Posterior cingulate gyrus (tissue), 11 donors: Measurements from ENCODE around the gene HSD17B4.
"Not testable (repeated sequence)": the region's sequence is repeated elsewhere in the genome, so short reads cannot be mapped to it uniquely, and the experiment has no call there.

Experiments
- DNase-seq, 10 donors: peaks; one replicate each; pipeline versions ENCODE4 v3.0.0 to v3.0.0-alpha.2; 2020 to 2021; ENCODE audit warnings: mixed read lengths in 3 of 10
- intact Hi-C: fragments of 100-400 bp; cut with DNase I; formaldehyde crosslinking; loops from one replicate; pipeline ENCODE4 v1.15.1; 2023

HSD17B4 gene

DNA sequence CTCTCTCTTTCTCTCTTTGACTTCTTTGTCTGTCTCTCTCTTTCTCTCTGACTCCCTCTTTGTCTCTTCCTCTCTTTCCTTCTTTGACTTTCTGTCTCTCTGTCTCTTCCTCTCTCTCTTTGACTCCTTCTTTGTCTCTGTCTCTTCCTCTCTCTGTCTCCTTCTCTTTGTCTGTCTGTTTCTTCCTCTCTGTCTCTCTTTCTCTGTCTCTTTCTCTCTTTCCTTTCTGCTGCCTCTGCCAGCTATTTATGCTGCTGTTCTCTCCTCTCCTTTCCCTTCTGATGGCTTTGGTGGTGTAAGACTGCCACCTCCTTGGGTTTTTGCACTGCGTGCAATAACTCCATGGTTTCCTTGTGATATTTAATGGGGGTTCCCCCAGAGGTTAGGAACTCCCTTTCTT, 24.1 kb upstream of the HSD17B4 start:
- intact Hi-C loops, DNase-seq: not testable (repeated sequence)

DNA sequence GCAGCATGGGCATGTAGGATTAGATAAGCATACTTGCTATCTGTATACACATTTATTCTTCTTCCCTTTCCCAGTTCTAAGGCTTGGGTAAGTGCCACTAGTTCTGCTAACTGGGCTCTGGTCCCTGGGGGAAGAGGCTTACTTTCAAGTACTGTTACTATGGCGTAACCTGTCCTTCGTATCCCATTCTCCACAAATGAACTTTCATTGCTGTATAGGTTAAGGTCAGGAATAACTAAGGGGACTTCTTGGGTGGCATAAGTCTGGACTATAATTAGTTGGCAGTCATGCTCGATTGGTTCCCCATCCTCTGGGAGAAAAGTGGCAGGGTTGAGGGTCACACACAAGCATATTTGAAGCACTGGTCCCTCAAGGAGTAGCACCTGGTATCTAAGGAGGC, 23.7 kb upstream of the HSD17B4 start:
- intact Hi-C loops, DNase-seq: not testable (repeated sequence)

DNA sequence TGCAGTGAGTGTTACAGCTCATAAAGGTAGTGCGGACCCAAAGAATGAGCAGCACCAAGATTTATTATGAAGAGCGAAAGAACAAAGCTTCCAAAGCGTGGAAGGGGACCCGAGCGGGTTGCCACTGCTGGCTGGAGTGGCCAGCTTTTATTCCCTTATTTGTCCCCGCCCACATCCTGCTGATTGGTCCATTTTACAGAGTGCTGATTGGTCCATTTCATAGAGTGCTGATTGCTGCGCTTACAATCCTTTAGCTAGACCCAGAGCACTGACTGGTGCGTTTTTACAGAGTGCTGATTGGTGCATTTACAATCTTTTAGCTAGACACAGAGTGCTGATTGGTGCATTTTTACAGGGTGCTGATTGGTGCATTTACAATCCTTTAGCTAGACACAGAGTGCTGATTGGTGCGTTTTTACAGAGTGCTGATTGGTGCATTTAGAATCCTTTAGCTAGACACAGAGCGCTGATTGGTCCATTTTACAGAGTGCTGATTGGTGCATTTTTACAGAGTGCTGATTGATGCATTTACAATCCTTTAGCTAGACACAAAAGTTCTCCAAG, 19.5 kb upstream of the HSD17B4 start:
- intact Hi-C loops, DNase-seq: not testable (repeated sequence)

DNA sequence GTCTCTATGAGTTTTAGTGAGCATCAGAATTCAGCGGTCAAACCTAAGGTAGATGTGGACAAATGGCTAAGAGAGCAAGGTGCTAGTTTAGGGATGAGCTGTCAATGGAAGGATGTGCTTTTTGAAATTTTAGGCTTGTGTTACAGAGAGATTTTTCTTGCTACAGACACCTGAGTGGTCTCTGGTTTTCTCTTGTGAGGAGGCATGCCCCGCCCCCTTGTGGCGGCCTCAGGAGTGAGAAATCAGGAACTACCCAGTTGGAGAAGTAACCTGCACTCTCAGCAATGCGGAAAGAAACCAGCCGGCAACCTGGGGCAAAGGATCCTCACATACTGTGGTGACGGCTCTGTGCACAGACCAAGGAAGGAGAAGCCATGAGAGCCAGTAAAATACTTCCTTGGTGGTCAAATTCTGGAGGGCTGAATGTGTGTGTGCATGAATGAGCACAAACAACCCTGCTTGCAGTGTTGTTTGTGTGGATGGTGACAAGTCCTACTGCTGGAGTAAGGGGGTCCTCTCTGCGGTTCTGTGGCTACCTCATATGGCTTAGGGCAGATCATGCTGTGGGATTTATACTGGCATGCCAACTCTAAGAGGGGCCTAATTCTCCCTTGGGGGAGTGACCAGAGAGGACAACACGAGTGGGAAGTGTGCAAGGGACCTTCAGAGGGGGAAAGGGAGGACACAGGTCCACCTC, 16.7 kb upstream of the HSD17B4 start:
- intact Hi-C loops: no loop called here
- peak in 8 of 10 donors; percentile 14 to 87 (median 40) for DNase-seq

DNA sequence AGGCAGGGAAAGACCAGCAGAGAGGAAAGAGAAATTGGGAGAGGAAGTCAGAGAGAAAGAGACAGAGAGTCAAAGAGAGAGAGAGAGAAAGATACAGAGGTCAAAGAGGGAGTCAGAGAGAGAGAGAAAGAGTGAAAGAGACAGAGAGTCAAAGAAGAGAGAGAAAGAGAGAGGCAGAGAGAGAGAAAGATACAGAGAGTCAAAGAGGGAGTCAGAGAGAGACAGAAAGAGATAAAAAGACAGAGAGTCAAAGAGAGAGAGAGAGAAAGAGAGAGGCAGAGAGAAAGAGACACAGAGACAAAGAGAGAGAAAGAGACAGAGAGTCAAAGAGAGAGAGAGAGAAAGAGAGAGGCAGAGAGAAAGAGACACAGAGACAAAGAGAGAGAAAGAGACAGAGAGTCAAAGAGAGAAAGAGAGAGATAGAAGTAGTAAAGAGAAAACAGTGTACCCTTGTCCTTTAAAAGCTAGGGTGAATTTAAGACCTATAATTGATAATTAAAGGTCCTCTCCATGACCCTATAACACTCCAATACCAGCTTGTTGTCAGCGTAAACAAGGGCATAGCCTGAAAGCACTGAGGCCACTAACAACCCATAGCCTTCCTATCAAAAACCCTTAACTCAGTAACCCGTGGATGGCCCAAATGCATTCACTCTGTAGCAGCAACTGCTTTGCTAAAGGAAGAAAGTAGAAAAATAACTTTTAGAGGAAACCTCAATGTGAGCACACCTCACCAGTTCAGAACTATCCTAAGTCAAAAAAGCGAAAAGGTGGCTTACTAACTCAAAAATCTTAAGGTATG, 14.3 kb upstream of the HSD17B4 start:
- intact Hi-C loops, DNase-seq: not testable (repeated sequence)

- DNase-seq, intact Hi-C loops: not testable (repeated sequence)
These were observed 13.7 kb upstream of the HSD17B4 start for GRCh38 chr5:119438587-119438917.

- DNase-seq: no peak
- intact Hi-C loops: no loop called here
These were observed 13.1 kb upstream of the HSD17B4 start for GRCh38 chr5:119439140-119439631.

DNA sequence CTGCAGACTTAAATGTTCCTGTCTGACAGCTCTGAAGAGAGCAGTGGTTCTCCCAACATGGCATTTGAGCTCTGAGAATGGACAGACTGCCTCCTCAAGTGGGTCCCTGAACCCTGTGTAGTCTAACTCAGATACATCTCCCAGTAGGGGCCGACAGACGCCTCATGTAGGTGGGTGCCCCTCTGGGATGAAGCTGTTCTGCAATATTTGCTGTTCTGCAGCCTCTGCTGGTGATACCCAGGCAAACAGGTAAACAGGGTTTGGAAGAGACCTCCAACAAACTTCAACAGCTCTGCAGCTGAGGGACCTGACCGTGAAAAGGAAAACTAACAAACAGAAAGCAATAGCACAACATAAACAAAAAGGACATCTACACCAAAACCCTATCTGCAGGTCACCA, 12.7 kb upstream of the HSD17B4 start:
- intact Hi-C loops, DNase-seq: not testable (repeated sequence)

- intact Hi-C loops: not testable (repeated sequence)
These were observed 7.7 kb upstream of the HSD17B4 start for GRCh38 chr5:119444643-119445042.

GRCh38 chr5:119445544-119445943, 6.8 kb upstream of the HSD17B4 start:
- no peak for DNase-seq
- intact Hi-C loops: no loop called here

More at GRCh38 chr5:119444643-119445042, 7.7 kb upstream of the HSD17B4 start:
- DNase-seq: not testable (repeated sequence)

- peak in 1 of 10 donors; percentile 39 for DNase-seq
- intact Hi-C loops: no loop called here
These were observed 2.4 kb upstream of the HSD17B4 start for GRCh38 chr5:119449882-119450281.

GRCh38 chr5:119450627-119451026, 1.7 kb upstream of the HSD17B4 start:
- not testable (repeated sequence) for DNase-seq

DNA sequence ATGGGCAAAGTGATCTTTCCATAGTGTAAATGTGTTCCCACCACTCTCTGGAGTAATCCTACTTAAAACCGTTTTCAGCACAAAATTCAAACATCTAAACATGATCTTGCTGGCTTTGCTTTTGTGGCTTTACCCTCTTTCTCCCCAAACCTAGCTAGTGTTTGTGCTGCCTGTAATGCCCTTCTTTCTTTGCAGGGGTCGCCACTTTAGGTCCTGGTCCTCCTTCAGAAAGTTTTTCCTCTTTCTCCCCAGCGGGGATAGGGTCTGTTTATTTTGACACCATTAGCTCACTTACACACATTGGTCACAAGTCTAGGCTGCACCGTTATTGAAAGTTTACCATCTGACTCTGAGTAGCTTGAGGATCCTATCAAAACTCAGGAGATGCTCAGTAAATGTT, 736 bp upstream of the HSD17B4 start:
- intact Hi-C loops: no loop called here
- no peak for DNase-seq

More at GRCh38 chr5:119450627-119451026, 1.7 kb upstream of the HSD17B4 start:
- intact Hi-C loops: not testable (repeated sequence)

DNA sequence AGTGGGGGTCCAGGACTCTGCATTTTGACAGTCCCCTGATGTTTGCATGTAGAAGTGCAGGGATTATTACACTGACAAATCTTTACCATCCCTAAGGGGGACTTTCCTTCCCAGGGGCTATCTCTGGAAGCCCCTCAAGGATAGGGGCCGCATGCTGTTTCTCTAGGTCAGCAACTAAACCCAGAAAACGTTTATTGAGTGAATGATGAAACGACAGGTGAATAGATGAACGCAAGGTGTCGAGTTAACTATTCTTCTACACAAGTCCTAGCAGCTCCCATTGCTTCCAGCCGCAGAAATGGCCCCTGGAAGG, 281 bp upstream of the HSD17B4 start:
- no peak for DNase-seq
- intact Hi-C loops: no loop called here

DNA sequence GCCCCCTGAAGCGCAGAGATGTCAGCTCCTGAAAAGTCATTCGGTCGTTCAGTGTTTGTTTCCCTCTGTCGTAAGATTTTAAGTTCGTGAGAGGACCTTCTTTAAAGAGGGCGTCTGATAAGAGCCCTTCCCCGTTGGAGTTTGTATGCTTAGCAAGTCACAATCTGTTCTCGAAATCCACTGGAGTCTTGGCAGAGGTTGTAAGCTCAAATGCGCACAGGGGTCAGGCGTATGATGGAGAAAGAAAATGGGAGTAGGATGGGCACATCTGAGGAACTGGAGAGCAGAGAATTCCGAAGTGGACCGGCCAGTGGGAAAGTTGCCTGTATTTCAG, 710 bp downstream of the HSD17B4 start:
- no peak for DNase-seq
- intact Hi-C loops: no loop called here

DNA sequence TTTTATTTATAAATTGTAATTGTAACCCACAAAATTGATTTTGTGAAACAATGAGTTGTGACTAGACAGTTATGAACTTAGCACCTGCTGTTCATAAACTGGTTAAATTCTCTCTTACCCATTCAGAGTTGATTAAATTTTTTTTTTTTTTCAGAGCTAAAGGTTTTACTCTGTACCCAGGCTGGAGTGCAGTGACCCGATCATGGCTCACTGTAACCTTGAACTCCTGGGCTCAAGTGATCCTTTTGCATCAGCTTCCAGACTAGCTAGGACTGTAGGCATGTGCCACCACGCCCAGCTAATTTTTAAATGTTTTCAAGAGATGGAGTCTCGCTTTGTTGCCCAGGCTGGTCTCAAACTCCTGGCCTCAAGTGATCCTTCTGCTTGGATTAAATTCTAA, 1.9 kb downstream of the HSD17B4 start:
- intact Hi-C loops: no loop called here

DNA sequence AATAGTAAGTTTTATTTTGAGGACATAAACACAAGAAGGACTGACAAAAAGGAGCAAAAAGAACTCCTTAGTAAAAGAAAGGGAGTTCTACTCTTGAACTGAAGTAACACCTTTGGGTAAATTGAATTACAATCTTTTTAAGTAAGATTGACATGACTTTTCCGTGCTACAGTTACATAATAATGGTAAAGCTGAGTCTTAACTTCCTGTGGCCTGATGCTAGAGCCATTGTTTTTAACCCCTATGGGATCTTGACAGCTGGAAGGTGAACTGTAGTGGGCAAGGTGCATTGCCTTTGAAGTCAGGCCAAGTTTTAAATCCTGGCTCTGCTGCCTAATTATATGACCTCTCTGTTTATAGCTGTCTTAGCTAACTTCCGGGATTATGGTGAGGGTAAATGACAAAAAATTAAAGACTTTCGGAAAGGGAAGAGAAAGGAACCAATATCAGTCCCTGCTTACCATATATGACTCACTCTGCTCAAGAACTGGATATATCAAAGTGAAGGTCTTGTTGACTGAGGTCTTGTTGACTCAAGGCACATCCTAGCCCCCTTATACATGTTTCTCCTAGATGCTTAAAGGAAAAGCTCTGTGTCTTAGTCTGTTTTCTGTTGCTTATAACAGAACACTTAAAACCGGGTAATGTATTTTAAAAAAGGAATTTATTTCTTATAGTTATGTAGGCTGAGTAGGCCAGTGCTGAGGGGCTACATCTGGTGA, 6.8 kb downstream of the HSD17B4 start:
- DNase-seq: no peak
- intact Hi-C loops: no loop called here

More for the DNA sequence above, 1.9 kb downstream of the HSD17B4 start:
- DNase-seq: no peak

DNA sequence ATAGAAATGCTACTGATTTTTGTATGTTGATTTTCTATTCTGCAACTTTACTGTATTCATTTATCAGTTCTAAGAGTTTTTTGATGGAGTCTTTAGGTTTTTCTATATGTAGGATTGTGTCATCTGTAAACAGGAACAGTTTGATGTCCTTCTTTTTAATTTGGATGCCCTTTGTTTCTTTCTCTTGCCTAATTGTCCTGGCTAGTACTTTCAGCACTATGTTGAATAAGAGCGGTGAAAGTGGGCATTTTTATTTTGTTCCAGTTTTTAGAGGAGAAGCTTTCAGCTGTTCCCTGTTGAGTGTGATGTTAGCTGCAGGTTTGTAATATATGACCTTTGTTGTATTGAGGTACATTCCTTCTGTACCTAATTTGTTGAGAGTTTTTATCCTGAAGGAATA, 13.3 kb downstream of the HSD17B4 start:
- no peak for DNase-seq
- intact Hi-C loops: no loop called here

GRCh38 chr5:119468286-119468685, 16.0 kb downstream of the HSD17B4 start:
- no peak for DNase-seq
- intact Hi-C loops: no loop called here

GRCh38 chr5:119470105-119470763, 17.9 kb downstream of the HSD17B4 start:
- DNase-seq: peak in 1 of 10 donors; percentile 47
- intact Hi-C loops: loop anchor here (2.0 kb wide), 1 partner anchor 275 kb away; no protein-coding TSS in a partner anchor
